Activated T-helper 17 cell treated with anti-CD3 and anti-CD28 coated beads, Interleukin-2, amount 50 U/mL, for 72 hours (primary cell): ENCODE data around the gene RETSAT. TPM values are rescaled to one million over a fixed set of nuclear protein-coding genes. Genes with fewer than 3 reads are reported as not detected.
A peak's percentile ranks its signal among the peaks of the same experiment; 100 is the strongest.
"Not testable (repeated sequence)": the region's sequence is repeated elsewhere in the genome, so short reads cannot be mapped to it uniquely, and the experiment has no call there.

Experiments
- ATAC-seq: fragments of 150-1000 bp; cut with Tn5 transposase; replicated peaks from 2 replicates; pipeline ENCODE4 v1.10.0; 2021; ENCODE audit warnings: mild to moderate bottlenecking, moderate library complexity
- H3K27ac Mint-ChIP-seq: one replicate; pipeline ENCODE4 v1.8.0; 2022; ENCODE audit warnings: mixed read lengths
- H3K27me3 Mint-ChIP-seq: one replicate; pipeline ENCODE4 v1.8.0; 2022; ENCODE audit warnings: mixed read lengths
- H3K36me3 Mint-ChIP-seq: one replicate; pipeline ENCODE4 v1.8.0; 2022; ENCODE audit warnings: low read depth, mild to moderate bottlenecking, mixed read lengths
- H3K4me1 Mint-ChIP-seq: one replicate; pipeline ENCODE4 v1.8.0; 2022; ENCODE audit warnings: mixed read lengths
- H3K4me3 Mint-ChIP-seq: one replicate; pipeline ENCODE4 v1.8.0; 2022; ENCODE audit warnings: mild to moderate bottlenecking, mixed read lengths
- H3K9me3 Mint-ChIP-seq: one replicate; pipeline ENCODE4 v1.8.0; 2022; ENCODE audit warnings: mixed read lengths
- total RNA-seq, 2 donors: library from RNA; stranded (reverse); gene quantifications; one replicate each; pipeline ENCODE4 v1.2.3, GENCODE V29; 2022

RETSAT gene
- total RNA-seq, 2 donors from 2014 or later: 28.4 to 34.5 TPM

GRCh38 chr2:85362653-85363387, 8.5 kb upstream of the RETSAT start:
- ATAC-seq, H3K27me3 Mint-ChIP-seq, H3K27ac Mint-ChIP-seq, H3K9me3 Mint-ChIP-seq, H3K4me1 Mint-ChIP-seq, H3K4me3 Mint-ChIP-seq: not testable (repeated sequence)
- peaks cover 62% of the 10 kb centered on the region for H3K36me3 Mint-ChIP-seq

GRCh38 chr2:85357736-85358135, 3.4 kb upstream of the RETSAT start:
- peaks cover 12% of the 10 kb centered on the region for H3K4me1 Mint-ChIP-seq
- H3K36me3 Mint-ChIP-seq: peaks cover 63% of the 10 kb centered on the region
- no peak for ATAC-seq
- no peaks in the 10 kb centered on the region for H3K9me3 Mint-ChIP-seq
- no peak overlapping the region for H3K27ac Mint-ChIP-seq
- H3K27me3 Mint-ChIP-seq: no peaks in the 10 kb centered on the region
- no peak overlapping the region for H3K4me3 Mint-ChIP-seq

- Mint-ChIP-seq H3K4me3 (peak overlapping the region; percentile 93), H3K36me3 (peaks cover 52% of the 10 kb centered on the region), H3K4me1 (peaks cover 12% of the 10 kb centered on the region), H3K27me3 (no peaks in the 10 kb centered on the region), H3K27ac (no peak overlapping the region), H3K9me3 (no peaks in the 10 kb centered on the region)
- no peak for ATAC-seq
Measured at GRCh38 chr2:85356186-85356585, 1.9 kb upstream of the RETSAT start.

- Mint-ChIP-seq H3K27me3 (no peaks in the 10 kb centered on the region), H3K9me3 (no peaks in the 10 kb centered on the region), H3K36me3 (peaks cover 52% of the 10 kb centered on the region), H3K4me1 (peaks cover 12% of the 10 kb centered on the region), H3K27ac (peak overlapping the region; percentile 96), H3K4me3 (peak overlapping the region; percentile 93)
- no peak for ATAC-seq
Measured at GRCh38 chr2:85355521-85355920, 1.2 kb upstream of the RETSAT start.

GRCh38 chr2:85355073-85355410, 714 bp upstream of the RETSAT start:
- peak; percentile 3 for ATAC-seq

GRCh38 chr2:85353876-85354285, 447 bp downstream of the RETSAT start:
- peak; percentile 35 for ATAC-seq
- Mint-ChIP-seq H3K36me3 (peaks cover 55% of the 10 kb centered on the region), H3K9me3 (no peaks in the 10 kb centered on the region), H3K4me1 (peaks cover 12% of the 10 kb centered on the region), H3K27ac (peak overlapping the region; percentile 96), H3K27me3 (no peaks in the 10 kb centered on the region), H3K4me3 (peak overlapping the region; percentile 93)

More at GRCh38 chr2:85355073-85355410, 714 bp upstream of the RETSAT start:
- Mint-ChIP-seq H3K27ac (peak overlapping the region; percentile 96), H3K9me3 (no peaks in the 10 kb centered on the region), H3K4me1 (peaks cover 12% of the 10 kb centered on the region), H3K36me3 (peaks cover 54% of the 10 kb centered on the region), H3K4me3 (peak overlapping the region; percentile 93), H3K27me3 (no peaks in the 10 kb centered on the region)

GRCh38 chr2:85347599-85347998, 6.7 kb downstream of the RETSAT start:
- H3K27ac Mint-ChIP-seq: no peak overlapping the region
- H3K36me3 Mint-ChIP-seq: peaks cover 80% of the 10 kb centered on the region
- no peaks in the 10 kb centered on the region for H3K27me3 Mint-ChIP-seq
- H3K4me1 Mint-ChIP-seq: no peaks in the 10 kb centered on the region
- H3K9me3 Mint-ChIP-seq: no peaks in the 10 kb centered on the region
- no peak overlapping the region for H3K4me3 Mint-ChIP-seq
- ATAC-seq: no peak

- no peak for ATAC-seq
- Mint-ChIP-seq H3K27me3 (no peaks in the 10 kb centered on the region), H3K27ac (no peak overlapping the region)
Measured at GRCh38 chr2:85344356-85344954, 9.9 kb downstream of the RETSAT start.

GRCh38 chr2:85343207-85343895, 11.0 kb downstream of the RETSAT start:
- not testable (repeated sequence) for H3K4me1 Mint-ChIP-seq, H3K4me3 Mint-ChIP-seq, ATAC-seq, H3K27me3 Mint-ChIP-seq, H3K27ac Mint-ChIP-seq, H3K9me3 Mint-ChIP-seq
- peaks cover 49% of the 10 kb centered on the region for H3K36me3 Mint-ChIP-seq

More at GRCh38 chr2:85344356-85344954, 9.9 kb downstream of the RETSAT start:
- Mint-ChIP-seq H3K9me3 (no peaks in the 10 kb centered on the region), H3K36me3 (peaks cover 60% of the 10 kb centered on the region), H3K4me1 (no peaks in the 10 kb centered on the region), H3K4me3 (no peak overlapping the region)

GRCh38 chr2:85342156-85342555, 12.2 kb downstream of the RETSAT start:
- no peak for ATAC-seq
- peaks cover 37% of the 10 kb centered on the region for H3K36me3 Mint-ChIP-seq
- no peak overlapping the region for H3K4me3 Mint-ChIP-seq
- H3K27me3 Mint-ChIP-seq: no peaks in the 10 kb centered on the region
- no peak overlapping the region for H3K27ac Mint-ChIP-seq
- no peaks in the 10 kb centered on the region for H3K4me1 Mint-ChIP-seq
- no peaks in the 10 kb centered on the region for H3K9me3 Mint-ChIP-seq

GRCh38 chr2:85341269-85342029, 12.9 kb downstream of the RETSAT start:
- Mint-ChIP-seq H3K9me3 (no peaks in the 10 kb centered on the region), H3K4me1 (no peaks in the 10 kb centered on the region), H3K4me3 (no peak overlapping the region), H3K27ac (no peak overlapping the region), H3K27me3 (no peaks in the 10 kb centered on the region), H3K36me3 (peaks cover 30% of the 10 kb centered on the region)
- ATAC-seq: no peak

- no peaks in the 10 kb centered on the region for H3K4me1 Mint-ChIP-seq
- ATAC-seq: no peak
- H3K36me3 Mint-ChIP-seq: peaks cover 23% of the 10 kb centered on the region
- no peak overlapping the region for H3K27ac Mint-ChIP-seq
- H3K9me3 Mint-ChIP-seq: no peaks in the 10 kb centered on the region
- no peak overlapping the region for H3K4me3 Mint-ChIP-seq
- H3K27me3 Mint-ChIP-seq: no peaks in the 10 kb centered on the region
Measured at GRCh38 chr2:85340034-85340892, 14.1 kb downstream of the RETSAT start.

- no peaks in the 10 kb centered on the region for H3K9me3 Mint-ChIP-seq
- no peaks in the 10 kb centered on the region for H3K27me3 Mint-ChIP-seq
- no peak overlapping the region for H3K27ac Mint-ChIP-seq
- no peak overlapping the region for H3K4me3 Mint-ChIP-seq
- H3K36me3 Mint-ChIP-seq: no peaks in the 10 kb centered on the region
- H3K4me1 Mint-ChIP-seq: peaks cover 4% of the 10 kb centered on the region
- no peak for ATAC-seq
Measured at GRCh38 chr2:85334928-85335327, 19.4 kb downstream of the RETSAT start.

GRCh38 chr2:85333877-85334276, 20.5 kb downstream of the RETSAT start:
- not testable (repeated sequence) for H3K9me3 Mint-ChIP-seq, H3K27me3 Mint-ChIP-seq, H3K4me1 Mint-ChIP-seq, H3K36me3 Mint-ChIP-seq, H3K27ac Mint-ChIP-seq, H3K4me3 Mint-ChIP-seq, ATAC-seq
